Stimulated activated CD8-positive, alpha-beta memory T cell treated with anti-CD3 and anti-CD28 coated beads, Interleukin-2, amount 100 ng/mL, for 1 hour (primary cell): Measurements from ENCODE around the gene FNBP1.

Source experiments
- DNase-seq, 2 donors: peaks; one replicate each; pipeline ENCODE4 v3.0.0-alpha.2; 2020; ENCODE audit warnings: low read depth in 2 of 2

Gene FNBP1

DNA sequence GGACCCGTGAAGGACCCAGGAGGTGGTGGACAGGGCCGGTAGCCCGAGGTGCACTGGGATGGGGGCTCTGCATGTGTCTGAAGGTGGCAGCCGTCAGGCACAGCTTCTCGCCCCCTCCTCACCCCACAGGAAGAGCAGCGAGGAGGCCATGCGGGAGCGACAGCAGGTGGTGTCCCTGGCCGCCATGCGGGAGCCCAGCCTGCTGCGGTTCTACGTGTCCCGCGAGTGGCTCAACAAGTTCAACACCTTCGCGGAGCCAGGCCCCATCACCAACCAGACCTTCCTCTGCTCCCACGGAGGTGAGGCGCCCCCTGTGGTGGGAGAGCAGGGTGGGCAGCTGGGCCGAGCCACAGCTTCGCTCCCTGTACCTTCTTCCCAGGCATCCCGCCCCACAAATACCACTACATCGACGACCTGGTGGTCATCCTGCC, 167.8 kb downstream of the FNBP1 start:
- no peak for DNase-seq

DNA sequence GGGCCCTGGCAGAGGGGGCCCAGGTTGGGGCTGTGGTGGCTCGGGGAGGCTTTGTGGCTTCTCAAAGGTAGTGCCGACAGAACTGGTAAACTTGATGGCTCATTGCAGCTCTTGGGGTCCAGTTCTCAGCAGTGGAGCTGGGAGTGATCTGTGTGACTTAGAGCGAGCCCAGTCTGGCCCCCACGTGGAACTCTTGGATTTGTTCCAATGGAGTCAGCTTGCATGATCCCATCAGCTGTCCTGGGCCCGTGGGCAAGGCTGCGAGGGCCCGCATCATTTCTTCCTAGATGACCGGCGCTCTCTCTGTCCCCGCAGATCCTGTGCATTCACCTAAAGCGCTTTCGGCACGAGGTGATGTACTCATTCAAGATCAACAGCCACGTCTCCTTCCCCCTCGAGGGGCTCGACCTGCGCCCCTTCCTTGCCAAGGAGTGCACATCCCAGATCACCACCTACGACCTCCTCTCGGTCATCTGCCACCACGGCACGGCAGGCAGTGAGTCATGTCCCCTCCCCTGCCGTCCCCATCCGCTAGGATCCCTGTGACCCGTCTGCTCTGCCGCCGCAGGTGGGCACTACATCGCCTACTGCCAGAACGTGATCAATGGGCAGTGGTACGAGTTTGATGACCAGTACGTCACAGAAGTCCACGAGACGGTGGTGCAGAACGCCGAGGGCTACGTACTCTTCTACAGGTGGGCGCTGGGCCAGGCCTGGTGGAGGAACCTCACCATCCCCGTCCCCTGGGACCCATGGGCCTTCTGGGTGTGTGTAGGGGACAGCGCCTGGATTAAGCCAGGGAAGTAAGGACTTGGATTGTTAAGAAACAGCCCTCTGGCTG, 168.5 kb downstream of the FNBP1 start:
- DNase-seq: no peak

DNA sequence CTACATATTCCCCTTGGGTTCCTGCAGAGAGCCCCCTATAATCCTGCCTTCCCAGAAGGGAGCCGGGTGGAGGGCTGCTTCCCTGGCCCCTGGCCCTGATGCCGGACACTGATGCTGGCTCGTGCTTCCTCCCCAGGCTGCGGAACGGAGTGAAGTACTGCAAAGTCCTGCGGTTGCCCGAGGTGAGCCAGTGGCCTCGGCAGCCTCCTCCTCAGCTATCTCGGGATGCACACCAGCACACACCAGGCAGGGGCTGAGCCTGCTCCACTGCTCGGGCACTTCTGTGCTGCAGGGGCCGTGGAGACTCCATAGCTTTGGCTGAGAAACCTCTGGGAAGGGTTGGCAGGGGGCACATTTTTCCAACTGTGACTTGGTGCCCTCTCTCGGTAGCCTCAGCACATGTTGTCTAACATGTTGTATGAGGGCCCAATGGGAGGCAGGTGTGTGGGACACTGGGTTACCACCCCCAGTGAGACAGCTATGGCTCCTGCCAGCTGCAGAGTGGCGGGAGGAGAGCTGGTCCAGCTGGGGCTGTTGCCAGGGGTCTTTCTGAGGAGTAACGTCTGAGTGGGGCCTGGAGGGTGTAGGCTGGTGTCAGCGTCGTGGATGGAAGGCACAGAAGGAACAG, 169.3 kb downstream of the FNBP1 start:
- no peak for DNase-seq

DNA sequence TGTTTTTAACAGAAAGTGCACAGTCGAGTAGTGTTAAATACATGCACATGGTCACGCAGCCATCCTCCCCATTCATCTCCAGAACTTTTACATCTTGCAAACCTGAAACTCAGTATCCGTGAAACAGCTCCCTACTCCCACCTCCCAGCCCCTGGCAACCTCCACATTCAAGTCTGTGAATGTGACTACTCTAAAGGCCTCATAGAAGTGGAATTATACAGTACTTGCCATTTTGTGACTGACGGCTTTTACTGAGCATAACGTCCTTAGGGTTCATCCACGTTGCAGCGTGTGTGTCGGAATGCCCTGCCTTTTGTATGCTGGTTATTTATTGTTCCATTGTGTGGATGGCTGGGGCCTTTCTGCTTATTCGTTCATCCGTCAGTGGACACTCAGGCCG, 171.9 kb downstream of the FNBP1 start:
- no peak for DNase-seq

DNA sequence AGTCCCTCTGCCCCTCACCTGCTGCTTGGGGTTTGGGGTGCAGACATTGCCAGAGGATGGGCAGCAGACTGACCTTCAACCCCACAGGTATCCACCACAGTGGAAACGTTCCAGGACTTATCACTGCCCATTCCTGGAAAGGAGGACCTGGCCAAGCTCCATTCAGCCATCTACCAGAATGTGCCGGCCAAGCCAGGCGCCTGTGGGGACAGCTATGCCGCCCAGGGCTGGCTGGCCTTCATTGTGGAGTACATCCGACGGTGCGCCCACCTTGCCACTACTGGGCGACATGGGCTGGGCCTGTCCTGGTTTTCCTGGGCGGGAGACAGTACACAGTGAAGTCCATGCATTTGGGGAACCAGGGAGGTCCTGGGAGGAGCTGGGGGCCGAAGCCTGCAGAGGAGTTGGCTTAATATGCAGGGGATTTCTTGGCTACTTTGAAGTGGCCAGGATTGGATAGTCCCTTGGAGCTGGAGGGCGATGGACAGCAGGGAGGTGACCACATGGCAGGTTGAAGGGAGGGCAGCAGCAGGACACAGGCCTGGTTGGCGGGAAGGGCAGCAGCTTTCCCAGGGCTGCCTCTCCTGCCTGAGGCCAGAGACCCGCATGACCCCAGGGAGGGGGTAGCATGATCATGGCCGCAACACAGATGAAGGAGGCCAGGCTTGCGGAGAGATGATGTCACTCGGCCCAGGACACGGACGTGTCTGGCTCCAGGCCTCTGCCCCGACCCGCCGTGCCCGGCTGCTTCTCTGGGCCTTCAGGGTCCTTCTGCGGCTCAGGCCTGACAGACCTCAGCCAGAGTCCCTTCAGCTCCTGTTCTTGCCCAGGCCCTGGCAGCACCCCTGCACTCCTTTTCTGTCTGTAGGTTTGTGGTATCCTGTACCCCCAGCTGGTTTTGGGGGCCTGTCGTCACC, 173.1 kb downstream of the FNBP1 start:
- DNase-seq: no peak

DNA sequence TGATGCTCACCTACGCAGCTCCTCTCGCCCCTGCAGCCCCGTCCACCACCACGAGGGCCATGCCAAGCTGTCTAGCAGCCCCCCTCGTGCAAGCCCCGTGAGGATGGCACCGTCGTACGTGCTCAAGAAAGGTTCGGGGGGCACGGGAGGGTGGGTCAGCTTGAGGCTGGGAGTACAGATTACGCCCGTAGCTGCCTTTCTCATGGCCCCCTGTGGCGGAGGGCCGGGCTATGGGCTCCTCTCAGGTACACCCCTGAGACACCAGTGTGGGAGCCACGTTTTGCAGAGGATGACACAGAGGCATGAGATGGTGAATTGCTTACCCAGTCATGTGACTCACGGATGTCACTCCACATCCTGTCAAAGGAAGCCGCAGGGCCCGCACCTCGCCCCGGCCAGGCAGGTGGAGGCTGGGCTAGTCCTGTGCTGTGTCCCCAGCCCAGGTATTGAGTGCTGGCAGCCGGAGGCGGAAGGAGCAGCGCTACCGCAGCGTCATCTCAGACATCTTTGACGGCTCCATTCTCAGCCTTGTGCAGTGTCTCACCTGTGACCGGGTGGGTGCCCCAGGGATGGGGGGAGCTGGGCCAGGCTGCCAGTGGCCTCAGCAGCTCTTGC, 174.0 kb downstream of the FNBP1 start:
- DNase-seq: peak; percentile 77 to 78

DNA sequence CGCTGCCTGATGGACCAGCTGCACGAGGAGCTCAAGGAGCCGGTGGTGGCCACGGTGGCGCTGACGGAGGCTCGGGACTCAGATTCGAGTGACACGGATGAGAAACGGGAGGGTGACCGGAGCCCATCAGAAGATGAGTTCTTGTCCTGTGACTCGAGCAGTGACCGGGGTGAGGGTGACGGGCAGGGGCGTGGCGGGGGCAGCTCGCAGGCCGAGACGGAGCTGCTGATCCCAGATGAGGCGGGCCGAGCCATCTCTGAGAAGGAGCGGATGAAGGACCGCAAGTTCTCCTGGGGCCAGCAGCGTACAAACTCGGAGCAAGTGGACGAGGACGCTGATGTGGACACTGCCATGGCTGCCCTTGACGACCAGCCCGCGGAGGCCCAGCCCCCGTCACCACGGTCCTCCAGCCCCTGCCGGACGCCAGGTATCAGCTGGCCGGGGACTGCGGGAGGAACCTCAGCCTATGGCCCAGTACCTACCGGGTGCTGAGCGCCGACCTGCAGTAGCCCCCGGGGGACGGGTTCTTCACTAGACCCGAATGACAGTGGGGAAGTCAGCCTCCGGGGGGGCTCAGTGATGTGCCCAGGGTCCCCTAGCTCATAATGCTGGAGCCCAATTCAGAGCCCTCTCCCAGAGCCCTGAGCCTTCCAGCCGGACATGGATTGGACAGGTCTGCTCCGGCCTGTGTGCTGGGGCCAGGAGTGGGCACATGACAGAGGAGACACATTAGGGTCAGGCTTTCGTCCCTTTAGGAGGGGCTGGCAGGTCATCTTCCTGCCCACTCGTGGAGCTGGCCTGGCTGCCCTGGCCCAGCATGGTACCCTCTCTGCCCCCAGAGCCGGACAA, 174.7 kb downstream of the FNBP1 start:
- DNase-seq: no peak

DNA sequence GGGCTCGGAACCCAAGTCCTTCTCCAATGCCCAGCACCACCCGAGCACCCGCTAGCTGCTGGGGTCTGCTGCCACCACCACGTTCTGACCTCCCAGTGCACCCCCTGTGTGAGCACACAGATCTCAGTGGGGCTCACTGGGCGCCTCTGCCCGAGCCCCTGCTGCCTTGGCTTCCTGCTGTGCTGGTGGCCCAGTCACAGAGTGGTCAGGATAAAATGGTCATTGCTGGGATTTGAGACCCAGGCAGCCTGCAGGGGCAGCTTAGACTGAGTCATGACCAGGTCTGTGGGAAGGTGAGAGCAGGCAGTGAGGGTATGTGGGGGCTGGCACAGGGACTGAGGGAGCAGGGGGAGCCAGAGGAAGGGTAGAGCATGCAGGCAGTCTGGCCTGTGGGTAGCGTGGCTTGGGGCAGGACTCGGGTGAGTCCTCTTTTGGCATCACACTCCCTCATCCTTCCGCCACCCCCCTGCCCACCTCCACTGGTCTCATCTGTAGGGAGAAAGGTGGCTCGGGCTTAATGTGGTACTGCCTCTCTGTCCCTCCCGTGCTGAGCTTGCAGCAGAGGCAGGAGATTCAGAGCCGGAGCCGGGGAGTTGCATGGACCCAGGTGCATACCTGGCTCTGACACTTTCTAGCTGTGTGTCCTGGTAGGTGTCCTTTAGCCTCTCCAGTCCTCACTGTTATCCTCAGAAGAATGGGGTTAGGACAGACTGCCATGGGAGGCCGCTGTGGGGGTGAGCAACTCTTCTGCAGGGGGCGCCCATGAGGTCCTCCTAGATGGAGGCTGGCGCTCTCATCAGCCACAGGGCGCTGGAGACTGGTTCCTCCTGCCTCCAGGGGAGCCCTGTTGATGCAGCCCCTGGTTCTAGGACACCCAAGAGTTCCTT, 175.6 kb downstream of the FNBP1 start:
- DNase-seq: no peak

DNA sequence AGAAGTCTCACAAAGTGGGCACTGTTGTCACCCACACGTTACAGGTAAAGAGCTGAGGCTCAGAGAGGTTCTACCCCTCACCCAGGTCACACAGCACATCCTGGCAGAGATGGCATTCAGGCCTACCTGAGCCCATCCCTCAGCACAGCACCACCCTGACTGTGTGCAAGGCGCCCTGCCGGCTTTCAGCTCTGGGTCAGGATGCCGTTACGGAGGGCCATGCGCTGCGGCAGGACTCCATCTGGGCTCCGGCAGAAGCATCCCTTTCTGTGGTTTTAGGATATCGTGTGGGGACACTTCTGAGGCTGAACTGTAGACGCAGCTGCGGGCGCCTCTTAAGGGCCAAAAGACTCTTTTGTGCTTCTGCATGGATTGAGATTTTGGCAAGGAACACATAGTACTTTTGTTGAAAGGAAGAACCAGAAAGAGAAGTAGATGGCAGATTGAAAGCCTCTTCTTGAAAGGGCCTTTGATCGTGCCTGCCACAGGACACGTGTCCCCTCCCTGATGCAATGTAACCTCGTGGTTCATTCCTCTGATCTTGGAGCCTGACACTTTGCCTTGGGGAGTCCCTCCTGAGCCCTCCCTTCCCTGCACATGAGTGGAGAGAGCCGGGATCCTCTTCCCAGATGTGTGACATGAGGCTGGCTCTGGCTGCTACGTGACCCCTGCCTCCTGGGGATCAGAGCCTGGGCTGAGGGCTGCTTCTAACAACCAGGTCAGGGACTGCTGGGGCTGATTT, 176.4 kb downstream of the FNBP1 start:
- no peak for DNase-seq

DNA sequence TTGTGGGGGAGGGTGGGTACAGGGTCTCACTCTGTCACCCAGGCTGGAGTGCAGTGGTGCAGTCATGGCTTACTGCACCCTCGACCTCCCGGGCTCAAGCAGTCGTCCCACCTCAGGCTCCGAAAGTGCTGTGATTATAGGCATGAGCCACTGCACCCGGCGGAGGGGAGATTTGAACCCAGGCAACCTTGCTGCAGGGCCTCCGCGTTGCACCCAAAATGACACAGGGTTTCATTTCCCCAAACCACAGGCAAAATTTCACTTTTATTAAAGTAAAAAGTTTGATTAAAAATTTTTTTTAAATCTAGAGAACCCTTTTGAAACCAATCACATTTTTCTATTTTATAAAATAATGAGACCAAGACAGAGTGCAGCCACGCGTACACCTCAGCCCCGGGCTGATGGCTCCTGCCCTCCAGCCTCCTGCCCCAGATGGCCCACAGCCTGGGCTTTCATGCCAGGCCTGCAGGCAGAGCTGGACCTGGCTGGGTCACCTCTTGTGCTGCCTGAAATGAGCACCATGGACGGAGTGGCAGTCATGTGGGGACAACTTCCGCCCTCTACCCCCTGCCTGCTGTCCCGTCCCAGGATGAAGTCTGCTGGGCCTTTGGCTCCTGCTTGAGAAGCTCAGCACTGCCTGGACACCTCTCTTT, 177.2 kb downstream of the FNBP1 start:
- no peak for DNase-seq

DNA sequence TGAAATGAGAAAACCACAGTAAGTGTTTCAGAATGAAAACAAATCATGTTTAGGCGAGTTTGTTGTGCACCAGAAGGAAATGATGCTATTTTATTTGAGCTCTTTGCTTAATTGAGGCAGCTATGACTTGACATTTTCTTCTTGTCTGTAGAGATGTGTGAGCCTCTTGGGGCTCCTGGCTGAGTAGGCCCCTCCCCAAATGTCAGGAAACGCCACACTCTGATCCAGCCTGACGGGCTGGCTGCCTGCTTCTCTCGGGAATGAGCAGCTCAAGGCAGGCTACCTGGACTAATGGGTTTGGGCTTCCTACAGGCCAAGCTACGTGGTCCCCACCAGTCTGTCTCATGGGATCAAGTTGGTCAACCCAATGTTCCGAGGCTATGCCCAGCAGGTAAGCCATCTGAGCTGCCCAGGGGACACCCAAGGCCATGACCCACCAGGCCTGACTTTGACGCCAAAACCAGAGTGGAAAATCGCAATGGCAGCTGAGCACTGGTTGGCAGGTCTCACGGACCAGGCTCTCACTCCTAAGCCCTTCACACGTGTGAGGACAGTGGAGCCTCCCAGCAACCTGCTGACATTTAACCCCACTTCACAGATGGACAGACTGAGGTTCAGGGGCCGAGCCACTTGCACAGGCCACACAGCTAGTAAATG, 177.9 kb downstream of the FNBP1 start:
- DNase-seq: no peak

DNA sequence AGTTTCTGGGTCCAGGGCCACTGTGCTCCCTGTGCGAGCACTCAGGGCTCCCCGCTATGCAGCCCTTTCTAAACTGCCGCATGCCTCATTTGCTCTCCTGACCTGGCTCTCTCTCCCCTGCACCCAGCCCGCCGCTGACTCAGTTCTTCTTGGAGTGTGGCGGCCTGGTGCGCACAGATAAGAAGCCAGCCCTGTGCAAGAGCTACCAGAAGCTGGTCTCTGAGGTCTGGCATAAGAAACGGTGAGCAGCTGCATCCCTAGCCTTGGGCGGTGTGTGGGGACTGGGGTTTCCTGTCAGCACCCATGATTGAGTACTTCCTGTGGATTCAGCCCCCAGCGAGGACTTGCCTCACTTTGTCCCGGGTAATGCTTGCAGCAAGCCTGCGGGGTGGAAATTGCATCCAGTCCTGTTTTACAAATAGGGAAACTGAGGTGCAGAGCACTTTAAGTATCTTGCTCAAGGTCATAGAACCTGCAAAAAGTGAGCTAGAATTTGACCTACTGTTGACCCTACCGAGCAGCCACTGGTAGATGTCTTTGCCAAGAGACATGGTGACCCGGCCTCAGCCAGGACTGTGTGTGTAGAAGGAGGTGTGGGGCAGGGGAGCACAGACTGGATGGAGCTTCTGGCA, 179.8 kb downstream of the FNBP1 start:
- peak; percentile 31 to 55 for DNase-seq

DNA sequence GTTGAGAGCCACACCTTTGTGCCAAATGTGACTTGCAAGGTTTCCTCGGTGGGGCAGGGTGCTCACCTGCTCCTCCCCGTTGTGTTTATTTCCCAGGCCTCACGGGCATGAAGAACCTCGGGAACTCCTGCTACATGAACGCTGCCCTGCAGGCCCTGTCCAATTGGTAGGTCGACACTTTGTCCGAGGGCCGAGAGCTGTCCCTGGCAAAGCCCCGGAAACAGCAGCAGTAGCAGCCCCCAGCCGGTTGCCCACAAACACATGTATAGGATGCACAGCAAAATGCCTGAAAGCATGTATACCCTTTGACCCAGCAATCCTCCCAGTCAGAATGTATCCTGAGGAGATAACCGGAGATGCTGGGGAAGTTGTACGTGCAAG, 181.6 kb downstream of the FNBP1 start:
- DNase-seq: no peak

DNA sequence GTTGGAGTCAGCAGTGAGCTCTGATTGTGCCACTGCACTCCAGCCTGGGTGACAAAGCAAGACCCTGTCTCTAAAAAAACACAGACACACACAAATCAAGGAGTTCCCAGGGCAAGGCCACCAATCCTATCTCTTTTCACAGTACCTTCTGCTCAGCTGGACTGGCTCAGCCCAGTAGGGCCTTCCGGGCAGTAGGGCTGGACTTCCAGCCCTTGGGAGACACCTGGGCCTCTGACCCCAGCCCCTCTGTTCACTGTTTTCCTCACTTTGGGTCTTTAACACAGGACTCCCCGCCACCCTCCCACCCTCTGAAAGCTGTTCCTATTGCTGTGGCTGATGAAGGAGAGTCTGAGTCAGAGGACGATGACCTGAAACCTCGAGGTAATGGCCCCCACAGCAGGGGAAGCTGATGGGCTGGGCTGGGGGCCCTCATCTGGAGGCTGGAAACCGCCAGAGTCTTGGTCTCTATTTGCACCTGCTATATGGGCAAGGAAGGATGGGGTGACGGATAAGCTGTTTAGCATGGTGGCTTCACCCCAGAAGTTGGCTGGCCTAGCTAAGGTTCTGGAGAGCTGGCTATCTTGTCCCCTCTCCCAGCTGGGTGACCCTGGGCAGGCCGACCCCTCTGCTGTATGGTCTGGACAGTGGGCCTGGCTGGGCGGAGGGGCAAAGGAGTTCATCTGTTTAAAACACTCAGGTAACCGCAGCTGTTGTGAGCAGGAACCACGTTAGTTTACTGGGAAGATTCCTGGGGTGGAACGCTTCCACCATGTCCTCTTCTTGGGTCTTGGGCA, 182.1 kb downstream of the FNBP1 start:
- DNase-seq: no peak

DNA sequence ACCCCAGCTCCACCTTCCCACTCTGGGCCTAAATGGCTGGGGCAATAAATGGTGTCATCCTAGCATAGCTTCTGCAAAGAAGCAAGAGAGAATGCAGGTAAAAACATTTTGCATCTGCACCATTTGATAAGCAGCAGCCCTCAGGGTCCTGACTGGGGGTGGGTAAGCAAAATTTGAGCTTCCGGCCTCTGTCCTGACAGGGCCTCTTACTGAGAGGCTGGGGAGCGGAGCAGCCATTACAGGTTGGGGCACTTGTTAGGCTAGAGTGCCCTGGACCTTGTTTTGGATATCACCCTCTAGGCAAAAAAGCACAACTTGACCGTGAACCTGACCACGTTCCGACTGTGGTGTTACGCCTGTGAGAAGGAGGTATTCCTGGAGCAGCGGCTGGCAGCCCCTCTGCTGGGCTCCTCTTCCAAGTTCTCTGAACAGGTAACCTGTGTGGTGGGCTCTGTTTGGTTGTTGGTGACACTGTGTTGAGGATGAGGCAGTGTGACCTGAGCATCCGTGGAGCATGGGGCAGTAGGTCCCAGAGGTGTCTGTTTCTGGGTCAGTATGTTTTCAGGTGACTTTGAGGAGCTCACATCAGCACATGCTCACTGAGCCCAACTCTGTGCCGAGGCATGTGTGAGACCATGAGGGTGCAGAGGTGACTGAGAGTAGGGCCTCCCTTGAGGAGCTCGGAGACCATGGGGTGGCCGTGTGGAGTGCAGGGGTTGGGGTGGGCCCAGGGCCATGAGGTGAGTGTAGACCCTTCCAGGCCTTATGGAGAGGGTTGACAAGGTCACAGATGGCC, 184.6 kb downstream of the FNBP1 start:
- DNase-seq: no peak

DNA sequence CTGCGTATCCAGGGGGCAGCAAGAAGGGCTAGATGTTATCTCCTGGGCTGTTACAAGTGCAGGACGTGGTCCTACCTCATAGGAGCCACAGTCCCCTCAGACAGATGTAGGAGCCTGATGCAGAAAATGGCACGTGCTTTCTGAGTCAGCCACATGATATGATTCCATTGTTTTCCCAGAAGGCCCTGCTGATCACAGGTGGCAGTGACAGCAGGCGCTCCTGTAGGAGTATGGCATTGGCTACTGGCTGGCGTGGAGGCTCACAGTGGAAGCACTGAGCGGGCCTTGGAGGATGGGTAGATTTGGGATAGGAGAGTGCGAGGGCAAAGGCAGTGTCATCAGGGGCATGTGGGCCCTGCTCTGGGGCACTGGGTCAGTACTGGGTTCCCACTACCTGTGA, 185.8 kb downstream of the FNBP1 start:
- DNase-seq: no peak
